SH-SY5Y (cell line): ENCODE results near the gene LDLRAD1.

ENCODE experiments used
- GATA2 ChIP-seq: IDR thresholded peaks from 2 replicates; pipeline ENCODE4 v1.6.1; 2011; ENCODE audit warnings: mild to moderate bottlenecking, low read depth, low read length
- GATA3 ChIP-seq: IDR thresholded peaks from 2 replicates; pipeline ENCODE4 v1.6.1; 2011; ENCODE audit warnings: low read depth, mild to moderate bottlenecking, low read length, moderate library complexity

DNA sequence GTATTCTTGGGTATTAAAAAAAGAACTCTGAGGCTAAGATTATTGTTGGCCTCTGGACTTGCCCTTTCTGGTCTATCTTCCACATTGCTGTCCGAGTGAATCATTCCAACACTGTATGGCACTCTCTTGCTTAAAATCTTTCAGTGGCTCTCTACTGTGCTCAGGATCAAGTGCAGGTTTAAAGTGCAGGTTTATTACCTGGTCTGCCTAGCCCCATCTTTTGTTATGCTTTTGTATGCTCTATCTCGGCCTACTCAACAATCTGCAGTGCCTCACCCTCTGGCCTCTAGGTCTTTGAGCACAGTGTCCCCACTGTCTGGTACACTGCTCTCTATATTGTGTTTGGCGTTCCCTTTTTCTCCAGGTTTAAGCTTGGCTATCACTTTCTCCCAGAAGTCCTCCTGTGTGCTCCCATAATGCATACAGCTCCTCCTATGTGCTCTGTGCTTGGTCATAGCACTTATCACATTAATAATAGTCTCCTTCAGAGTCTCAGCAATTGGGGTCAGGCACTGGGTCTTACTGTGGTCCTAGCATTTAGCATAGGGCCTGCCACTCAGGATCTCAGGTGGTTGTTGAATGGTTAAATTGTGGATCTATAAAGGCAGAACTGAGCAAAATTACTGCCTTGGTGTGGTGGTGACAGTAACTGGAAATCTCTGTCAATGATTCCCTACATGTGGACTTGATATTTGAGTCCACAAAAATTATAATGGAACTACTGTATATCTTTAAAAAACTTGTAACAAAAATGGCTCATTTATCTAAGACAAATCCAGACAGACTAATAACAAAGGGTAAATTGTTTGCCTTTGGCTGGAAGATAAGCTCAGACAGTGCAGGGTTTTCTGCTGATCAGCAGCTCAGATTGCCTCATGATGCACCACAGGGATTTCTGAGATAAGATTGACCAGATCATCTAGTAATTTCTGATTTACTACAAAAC, 10.6 kb upstream of the LDLRAD1 start:
- TF ChIP-seq GATA2 (peak; percentile 94), GATA3 (peak; percentile 93)
